Choroid plexus epithelial cell (primary cell): ENCODE results near the gene HOXA10.

Experiments
- DNase-seq: peaks from one replicate; pipeline ENCODE4 v3.0.0-alpha.2; 2010; ENCODE audit warnings: low read depth
- H3K4me3 ChIP-seq: 2 replicates; pipeline ENCODE4 v1.5.1; 2011; ENCODE audit warnings: low read depth, mild to moderate bottlenecking, control low read depth, low read length, moderate library complexity
- CTCF ChIP-seq: conservative IDR thresholded peaks from 2 replicates; pipeline ENCODE4 v1.5.1; 2011; ENCODE audit warnings: low read depth, mild to moderate bottlenecking, control low read depth, inconsistent platforms, low read length, moderate library complexity

The HOXA10 gene

GRCh38 chr7:27161721-27162560 lies 12.2 kb downstream of the HOXA10 start:
- no peak for DNase-seq
- no peak for TF ChIP-seq CTCF
- no peak overlapping the region for H3K4me3 ChIP-seq

DNA sequence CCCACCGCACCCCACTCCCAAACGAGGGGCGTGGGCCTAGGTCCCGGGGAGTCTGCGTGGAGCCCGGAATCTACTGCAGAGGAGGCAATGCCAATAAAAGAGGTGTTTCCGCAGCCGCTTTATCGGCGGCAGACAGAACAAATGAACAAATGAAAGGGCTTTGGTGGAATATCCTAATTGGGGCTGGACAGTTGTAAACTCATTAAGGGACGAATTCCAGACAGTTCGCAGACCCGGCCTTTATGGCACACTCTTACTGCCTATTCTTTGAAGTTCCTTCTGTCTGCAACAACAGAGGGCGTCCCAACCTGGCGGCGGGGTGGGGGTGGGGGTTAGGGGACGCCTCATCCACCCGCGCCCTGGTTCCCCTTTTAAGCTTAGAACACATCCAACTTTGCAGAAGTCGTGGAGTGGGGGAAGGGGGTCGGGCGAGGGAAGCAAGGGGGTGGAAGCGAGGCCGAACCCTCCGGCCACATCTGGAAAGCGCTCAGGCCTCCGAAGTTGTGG lies 12.9 kb downstream of the HOXA10 start:
- H3K4me3 ChIP-seq = peak overlapping the region; percentile 26
- DNase-seq = no peak

DNA sequence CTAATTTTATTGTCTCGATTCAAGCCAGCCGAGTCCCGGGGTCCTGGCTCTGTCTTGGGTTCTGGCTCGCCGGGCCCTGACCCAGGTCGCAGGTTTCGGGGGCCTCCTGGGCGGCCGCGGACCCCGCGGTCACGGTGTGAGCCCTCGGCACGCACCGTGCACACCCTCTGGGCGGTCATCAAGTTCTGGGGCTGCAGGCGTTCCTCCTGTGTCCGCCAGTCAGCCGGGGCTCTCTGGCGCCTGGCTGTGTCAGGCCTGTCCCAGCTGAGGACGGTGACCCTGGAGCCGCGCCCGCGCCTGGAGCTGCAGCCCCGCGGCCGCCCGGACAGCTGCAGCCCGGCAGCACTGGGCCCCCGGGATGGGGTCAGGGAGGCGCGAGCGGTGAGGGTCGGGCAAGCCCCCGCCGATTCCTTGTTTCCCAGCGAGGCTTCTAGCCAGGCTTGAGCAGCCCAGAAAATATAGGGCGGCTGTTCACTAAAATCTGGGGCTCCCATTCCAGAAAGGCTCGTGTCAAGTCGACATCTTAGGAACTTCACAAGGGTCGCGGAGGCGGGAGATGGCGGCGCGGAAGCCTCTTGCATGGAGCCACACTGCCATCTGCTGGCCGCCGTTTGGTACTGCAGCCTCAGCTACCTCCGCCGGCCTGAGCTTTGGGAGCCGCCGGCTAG lies 13.4 kb downstream of the HOXA10 start:
- TF ChIP-seq CTCF = peak; percentile 96
- H3K4me3 ChIP-seq = peak overlapping the region; percentile 39
- DNase-seq = peak; percentile 80

More for the DNA sequence above, 12.9 kb downstream of the HOXA10 start:
- TF ChIP-seq CTCF = no peak

DNA sequence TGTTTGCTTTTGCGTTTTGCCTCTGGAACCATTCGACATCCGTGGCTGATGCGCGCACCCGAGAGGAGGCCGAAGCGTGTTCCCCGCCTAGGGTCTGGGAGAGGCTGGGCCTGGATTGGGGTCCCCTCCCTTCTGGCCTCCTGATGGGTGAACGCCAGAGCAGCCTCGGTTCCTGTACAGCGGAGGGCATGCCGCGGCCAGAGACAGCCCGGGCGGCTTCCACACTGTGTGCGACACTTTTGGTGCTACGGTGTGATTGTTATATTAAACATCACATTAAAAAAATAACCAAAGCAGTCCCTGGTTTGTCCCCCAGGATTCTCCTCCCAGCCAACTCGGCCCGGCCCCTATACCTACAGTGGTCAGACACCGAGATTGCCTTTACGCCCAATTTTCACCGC lies 14.0 kb downstream of the HOXA10 start:
- TF ChIP-seq CTCF = no peak
- DNase-seq = no peak
- no peak overlapping the region for H3K4me3 ChIP-seq

- TF ChIP-seq CTCF = no peak
- no peak overlapping the region for H3K4me3 ChIP-seq
- no peak for DNase-seq
Observed at GRCh38 chr7:27159266-27160144, 14.6 kb downstream of the HOXA10 start.

GRCh38 chr7:27158436-27159265 lies 15.5 kb downstream of the HOXA10 start:
- H3K4me3 ChIP-seq = no peak overlapping the region
- no peak for DNase-seq
- no peak for TF ChIP-seq CTCF
